ENCODE results near the gene SPECC1L. TPM values are rescaled to one million over a fixed set of nuclear protein-coding genes. Genes with fewer than 3 reads are reported as not detected.

Gene SPECC1L
- total RNA-seq, 1 donor from 2014 or later, result 29.9 TPM

GRCh38 chr22:24435861-24436371 is 165.3 kb downstream of the SPECC1L start:
- Histone ChIP-seq H3K36me3 (ENCODE audit: control insufficient read depth, insufficient read depth, low read length) (no peaks in the 10 kb centered on the region), H3K4me3 (ENCODE audit: low read depth, low read length) (no peak overlapping the region), H3K27me3 (ENCODE audit: control insufficient read depth, insufficient read depth, low read length) (no peaks in the 10 kb centered on the region)
- no peak for DNase-seq (ENCODE audit: low read depth)
- TF ChIP-seq, protein P1, sequence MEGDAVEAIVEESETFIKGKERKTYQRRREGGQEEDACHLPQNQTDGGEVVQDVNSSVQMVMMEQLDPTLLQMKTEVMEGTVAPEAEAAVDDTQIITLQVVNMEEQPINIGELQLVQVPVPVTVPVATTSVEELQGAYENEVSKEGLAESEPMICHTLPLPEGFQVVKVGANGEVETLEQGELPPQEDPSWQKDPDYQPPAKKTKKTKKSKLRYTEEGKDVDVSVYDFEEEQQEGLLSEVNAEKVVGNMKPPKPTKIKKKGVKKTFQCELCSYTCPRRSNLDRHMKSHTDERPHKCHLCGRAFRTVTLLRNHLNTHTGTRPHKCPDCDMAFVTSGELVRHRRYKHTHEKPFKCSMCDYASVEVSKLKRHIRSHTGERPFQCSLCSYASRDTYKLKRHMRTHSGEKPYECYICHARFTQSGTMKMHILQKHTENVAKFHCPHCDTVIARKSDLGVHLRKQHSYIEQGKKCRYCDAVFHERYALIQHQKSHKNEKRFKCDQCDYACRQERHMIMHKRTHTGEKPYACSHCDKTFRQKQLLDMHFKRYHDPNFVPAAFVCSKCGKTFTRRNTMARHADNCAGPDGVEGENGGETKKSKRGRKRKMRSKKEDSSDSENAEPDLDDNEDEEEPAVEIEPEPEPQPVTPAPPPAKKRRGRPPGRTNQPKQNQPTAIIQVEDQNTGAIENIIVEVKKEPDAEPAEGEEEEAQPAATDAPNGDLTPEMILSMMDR (IDR thresholded peaks at IDR 0.05; ENCODE audit: insufficient read depth, low read length, poor library complexity, severe bottlenecking), result no peak

- TF ChIP-seq, protein P1 (IDR thresholded peaks at IDR 0.05; ENCODE audit: insufficient read depth, low read length, poor library complexity, severe bottlenecking), result no peak
- no peak overlapping the region for H3K4me3 ChIP-seq (ENCODE audit: low read depth, low read length)
- no peaks in the 10 kb centered on the region for H3K27me3 ChIP-seq (ENCODE audit: control insufficient read depth, insufficient read depth, low read length)
- no peak for DNase-seq (ENCODE audit: low read depth)
- no peaks in the 10 kb centered on the region for H3K36me3 ChIP-seq (ENCODE audit: control insufficient read depth, insufficient read depth, low read length)
These were observed 165.9 kb downstream of the SPECC1L start for GRCh38 chr22:24436553-24436952.

- no peaks in the 10 kb centered on the region for H3K27me3 ChIP-seq (ENCODE audit: control insufficient read depth, insufficient read depth, low read length)
- H3K36me3 ChIP-seq (ENCODE audit: control insufficient read depth, insufficient read depth, low read length), result no peaks in the 10 kb centered on the region
These were observed 166.5 kb downstream of the SPECC1L start for GRCh38 chr22:24437091-24437490.

DNA sequence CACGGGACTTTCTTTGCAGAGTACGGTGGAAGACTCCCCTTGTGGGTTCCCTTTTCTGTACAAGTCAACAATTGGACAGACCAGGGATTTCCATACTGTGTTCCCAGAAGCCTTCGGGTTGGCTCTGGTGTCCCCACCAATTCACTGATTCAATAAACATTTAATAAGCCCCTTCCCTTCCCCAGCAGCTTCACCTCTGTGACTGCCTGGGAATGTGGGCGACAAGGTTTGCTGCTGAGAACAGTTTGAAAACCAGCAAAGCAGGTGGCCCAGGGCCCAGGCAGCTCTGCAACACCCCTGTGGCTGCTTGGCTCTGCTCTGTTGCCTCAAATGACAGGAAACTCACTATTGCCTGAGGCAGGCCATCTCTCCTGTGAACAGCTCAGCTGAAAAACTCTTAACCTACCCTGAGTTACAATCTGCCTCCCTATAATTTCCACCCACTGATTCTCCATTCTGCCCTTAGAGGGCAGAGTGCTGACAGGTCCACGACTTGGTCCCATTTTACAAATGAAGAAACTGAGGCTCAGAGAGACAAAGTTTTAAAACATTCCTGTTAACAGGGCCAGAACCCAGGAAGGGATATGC is 167.2 kb downstream of the SPECC1L start:
- no peaks in the 10 kb centered on the region for H3K36me3 ChIP-seq (ENCODE audit: control insufficient read depth, insufficient read depth, low read length)
- peak; percentile 25 for DNase-seq (ENCODE audit: low read depth)
- TF ChIP-seq, protein P1 (IDR thresholded peaks at IDR 0.05; ENCODE audit: insufficient read depth, low read length, poor library complexity, severe bottlenecking), result peak; percentile 39
- no peak overlapping the region for H3K4me3 ChIP-seq (ENCODE audit: low read depth, low read length)
- H3K27me3 ChIP-seq (ENCODE audit: control insufficient read depth, insufficient read depth, low read length), result no peaks in the 10 kb centered on the region

More at GRCh38 chr22:24437091-24437490, 166.5 kb downstream of the SPECC1L start:
- DNase-seq (ENCODE audit: low read depth), result no peak
- TF ChIP-seq, protein P1 (IDR thresholded peaks at IDR 0.05; ENCODE audit: insufficient read depth, low read length, poor library complexity, severe bottlenecking), result no peak
- no peak overlapping the region for H3K4me3 ChIP-seq (ENCODE audit: low read depth, low read length)

DNA sequence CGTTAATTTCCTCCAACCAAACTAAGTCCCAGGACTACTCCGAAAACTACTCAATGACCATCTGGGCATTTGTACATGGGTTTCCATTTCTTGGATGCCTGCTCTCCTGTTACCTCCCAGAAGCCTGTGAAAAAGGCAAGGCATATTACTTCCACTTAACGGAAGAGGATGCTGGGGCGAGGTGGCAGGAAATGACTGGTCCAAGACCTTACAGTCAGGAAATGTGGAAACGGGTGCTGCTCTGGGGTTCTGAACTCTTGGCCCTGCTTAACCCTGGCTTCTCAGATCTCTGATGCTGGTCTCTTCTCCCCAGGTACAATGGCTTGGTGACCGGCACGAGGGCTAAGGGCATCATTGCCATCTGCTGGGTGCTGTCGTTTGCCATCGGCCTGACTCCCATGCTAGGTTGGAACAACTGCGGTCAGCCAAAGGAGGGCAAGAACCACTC is 169.7 kb downstream of the SPECC1L start:
- TF ChIP-seq, protein P1 (IDR thresholded peaks at IDR 0.05; ENCODE audit: insufficient read depth, low read length, poor library complexity, severe bottlenecking), result no peak
- DNase-seq (ENCODE audit: low read depth), result no peak

More for the DNA sequence above, 169.7 kb downstream of the SPECC1L start:
- no peaks in the 10 kb centered on the region for H3K27me3 ChIP-seq (ENCODE audit: control insufficient read depth, insufficient read depth, low read length)
- H3K4me3 ChIP-seq (ENCODE audit: low read depth, low read length), result no peak overlapping the region
- no peaks in the 10 kb centered on the region for H3K36me3 ChIP-seq (ENCODE audit: control insufficient read depth, insufficient read depth, low read length)
